ENCODE results near the gene SLC6A13. TPM values are rescaled to one million over a fixed set of nuclear protein-coding genes. Genes with fewer than 3 reads are reported as not detected.

Gene SLC6A13
- total RNA-seq, 1 donor from 2014 or later, result not detected

GRCh38 chr12:269191-269590 is 6.6 kb upstream of the SLC6A13 start:
- Histone ChIP-seq H3K27me3 (ENCODE audit: control insufficient read depth, insufficient read depth, low read length) (no peaks in the 10 kb centered on the region), H3K4me3 (ENCODE audit: low read depth, low read length) (no peak overlapping the region), H3K36me3 (ENCODE audit: control insufficient read depth, insufficient read depth, low read length) (no peaks in the 10 kb centered on the region)
- no peak for DNase-seq (ENCODE audit: low read depth)
- TF ChIP-seq, protein P1, sequence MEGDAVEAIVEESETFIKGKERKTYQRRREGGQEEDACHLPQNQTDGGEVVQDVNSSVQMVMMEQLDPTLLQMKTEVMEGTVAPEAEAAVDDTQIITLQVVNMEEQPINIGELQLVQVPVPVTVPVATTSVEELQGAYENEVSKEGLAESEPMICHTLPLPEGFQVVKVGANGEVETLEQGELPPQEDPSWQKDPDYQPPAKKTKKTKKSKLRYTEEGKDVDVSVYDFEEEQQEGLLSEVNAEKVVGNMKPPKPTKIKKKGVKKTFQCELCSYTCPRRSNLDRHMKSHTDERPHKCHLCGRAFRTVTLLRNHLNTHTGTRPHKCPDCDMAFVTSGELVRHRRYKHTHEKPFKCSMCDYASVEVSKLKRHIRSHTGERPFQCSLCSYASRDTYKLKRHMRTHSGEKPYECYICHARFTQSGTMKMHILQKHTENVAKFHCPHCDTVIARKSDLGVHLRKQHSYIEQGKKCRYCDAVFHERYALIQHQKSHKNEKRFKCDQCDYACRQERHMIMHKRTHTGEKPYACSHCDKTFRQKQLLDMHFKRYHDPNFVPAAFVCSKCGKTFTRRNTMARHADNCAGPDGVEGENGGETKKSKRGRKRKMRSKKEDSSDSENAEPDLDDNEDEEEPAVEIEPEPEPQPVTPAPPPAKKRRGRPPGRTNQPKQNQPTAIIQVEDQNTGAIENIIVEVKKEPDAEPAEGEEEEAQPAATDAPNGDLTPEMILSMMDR (IDR thresholded peaks at IDR 0.05; ENCODE audit: insufficient read depth, low read length, poor library complexity, severe bottlenecking), result no peak

DNA sequence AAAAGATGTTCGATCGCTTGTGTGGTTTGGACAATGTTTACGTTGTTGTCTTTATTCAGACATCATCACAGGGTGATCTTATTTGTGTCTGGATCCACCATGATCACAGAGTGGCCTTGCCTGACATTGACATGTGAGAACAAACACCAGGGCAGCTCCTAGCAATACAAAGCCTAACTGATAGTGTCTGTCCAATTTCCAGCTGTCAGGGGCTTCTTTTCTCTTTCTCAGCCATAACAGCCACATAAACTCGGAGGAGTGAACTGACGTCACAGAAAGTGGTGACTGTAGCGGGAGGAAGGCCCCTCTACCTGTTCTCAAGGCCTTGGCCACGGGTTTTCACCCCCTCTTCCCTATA is 5.8 kb upstream of the SLC6A13 start:
- H3K27me3 ChIP-seq (ENCODE audit: control insufficient read depth, insufficient read depth, low read length), result no peaks in the 10 kb centered on the region
- H3K36me3 ChIP-seq (ENCODE audit: control insufficient read depth, insufficient read depth, low read length), result no peaks in the 10 kb centered on the region
- DNase-seq (ENCODE audit: low read depth), result no peak
- no peak overlapping the region for H3K4me3 ChIP-seq (ENCODE audit: low read depth, low read length)
- TF ChIP-seq, protein P1 (IDR thresholded peaks at IDR 0.05; ENCODE audit: insufficient read depth, low read length, poor library complexity, severe bottlenecking), result no peak

DNA sequence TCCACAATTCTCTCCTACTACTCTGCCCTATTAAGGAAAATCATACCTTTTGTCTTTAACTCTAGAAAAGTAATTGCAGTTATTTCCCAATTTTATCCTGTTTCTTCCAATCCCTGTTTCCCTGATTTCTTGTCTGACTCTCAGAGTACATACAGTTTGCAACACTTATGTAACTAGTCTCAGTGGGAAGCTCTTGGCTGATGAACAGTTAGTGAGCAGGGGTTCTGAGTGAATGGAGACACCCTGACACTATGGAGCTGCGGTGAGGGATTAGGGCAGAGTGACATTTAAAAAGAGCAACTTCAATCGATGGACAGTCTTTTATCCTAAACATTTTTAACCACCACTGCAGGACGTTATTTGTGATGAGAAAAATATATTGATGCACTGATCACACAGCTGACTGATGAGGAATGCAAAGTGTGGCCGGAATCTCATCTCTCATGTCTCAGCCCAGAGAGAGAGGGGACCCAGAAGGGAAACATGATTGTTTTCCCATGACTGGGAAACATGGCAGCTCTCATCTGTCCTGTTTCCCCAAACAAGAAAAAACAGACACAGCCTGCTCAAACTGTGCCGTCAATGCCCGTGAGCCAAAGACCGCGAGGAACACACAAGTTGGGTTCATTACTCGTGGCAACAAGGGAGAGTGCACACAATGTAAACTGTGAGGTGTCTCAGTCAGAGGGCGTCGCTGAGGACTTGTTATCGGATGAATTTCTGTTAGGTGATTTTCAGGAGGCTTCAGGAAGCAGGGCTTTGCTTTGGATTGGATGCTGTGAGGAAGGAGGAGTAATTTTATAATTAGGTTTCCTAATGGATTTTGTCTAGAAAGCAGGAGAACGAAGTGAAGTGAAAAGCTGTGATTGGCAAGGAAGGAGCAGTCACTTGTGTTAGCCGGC is 5.2 kb upstream of the SLC6A13 start:
- DNase-seq (ENCODE audit: low read depth), result no peak
- TF ChIP-seq, protein P1 (IDR thresholded peaks at IDR 0.05; ENCODE audit: insufficient read depth, low read length, poor library complexity, severe bottlenecking), result no peak
- no peaks in the 10 kb centered on the region for H3K27me3 ChIP-seq (ENCODE audit: control insufficient read depth, insufficient read depth, low read length)

DNA sequence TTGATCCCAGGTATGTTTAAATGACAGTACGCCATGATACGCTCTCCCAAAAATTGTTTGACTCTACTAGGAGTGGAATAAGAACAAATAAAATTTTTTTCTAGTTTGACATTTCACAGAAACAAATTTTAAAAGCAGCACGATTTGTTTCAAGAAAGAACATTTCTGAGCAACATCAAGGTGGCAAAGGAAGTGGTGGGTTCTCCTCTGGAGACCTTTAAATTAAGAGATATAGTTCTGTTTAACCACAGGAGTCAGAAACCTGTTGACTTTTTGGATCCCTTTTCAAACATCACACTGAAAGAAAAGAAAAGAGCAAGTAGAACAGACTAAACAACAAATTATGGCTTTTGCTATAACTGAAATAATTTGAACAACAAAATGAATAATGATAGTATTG is 2.5 kb upstream of the SLC6A13 start:
- Histone ChIP-seq H3K4me3 (ENCODE audit: low read depth, low read length) (no peak overlapping the region), H3K36me3 (ENCODE audit: control insufficient read depth, insufficient read depth, low read length) (no peaks in the 10 kb centered on the region), H3K27me3 (ENCODE audit: control insufficient read depth, insufficient read depth, low read length) (no peaks in the 10 kb centered on the region)
- TF ChIP-seq, protein P1 (IDR thresholded peaks at IDR 0.05; ENCODE audit: insufficient read depth, low read length, poor library complexity, severe bottlenecking), result no peak
- no peak for DNase-seq (ENCODE audit: low read depth)

More for the DNA sequence above, 5.2 kb upstream of the SLC6A13 start:
- H3K36me3 ChIP-seq (ENCODE audit: control insufficient read depth, insufficient read depth, low read length), result no peaks in the 10 kb centered on the region
- H3K4me3 ChIP-seq (ENCODE audit: low read depth, low read length), result no peak overlapping the region

DNA sequence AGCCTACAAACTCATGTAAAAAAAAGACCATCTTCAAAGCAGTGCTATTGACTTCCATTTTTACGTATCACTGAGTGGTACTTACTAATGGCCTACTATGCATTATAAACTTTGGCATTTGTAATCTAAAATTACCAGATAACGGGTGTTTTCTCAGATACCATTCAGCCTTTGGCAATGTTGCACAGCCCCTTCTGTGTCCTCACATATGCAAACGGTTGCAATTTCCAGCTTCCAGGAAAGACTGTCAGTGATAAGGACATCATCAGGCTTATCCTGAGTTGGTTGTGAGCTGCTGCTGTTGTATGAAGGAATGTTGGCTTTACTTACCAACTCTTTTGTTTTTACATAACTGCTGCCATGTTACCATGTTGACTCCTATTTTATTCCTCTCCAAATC is 1.6 kb upstream of the SLC6A13 start:
- TF ChIP-seq, protein P1 (IDR thresholded peaks at IDR 0.05; ENCODE audit: insufficient read depth, low read length, poor library complexity, severe bottlenecking), result no peak
- no peak for DNase-seq (ENCODE audit: low read depth)
- Histone ChIP-seq H3K4me3 (ENCODE audit: low read depth, low read length) (no peak overlapping the region), H3K36me3 (ENCODE audit: control insufficient read depth, insufficient read depth, low read length) (no peaks in the 10 kb centered on the region), H3K27me3 (ENCODE audit: control insufficient read depth, insufficient read depth, low read length) (no peaks in the 10 kb centered on the region)

DNA sequence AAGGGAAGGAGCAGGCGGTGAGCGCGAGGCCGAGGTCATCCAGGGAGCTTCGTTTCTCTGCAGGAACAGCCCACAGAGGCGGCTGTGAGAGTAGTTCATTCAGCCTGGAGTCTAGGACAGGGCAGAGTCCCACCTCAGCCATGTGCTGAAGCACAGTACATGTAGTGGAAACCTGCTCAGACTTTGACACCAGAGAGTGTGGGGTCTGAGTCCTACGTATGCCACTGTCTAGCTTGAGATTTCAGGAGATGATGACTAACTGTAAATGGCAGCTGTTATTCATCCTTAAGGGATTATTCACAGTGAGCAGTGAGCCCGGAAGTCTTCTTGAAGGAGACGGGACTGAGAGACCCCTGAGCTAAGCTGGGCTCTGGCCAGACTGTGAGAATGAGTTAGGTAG is 938 bp upstream of the SLC6A13 start:
- TF ChIP-seq, protein P1 (IDR thresholded peaks at IDR 0.05; ENCODE audit: insufficient read depth, low read length, poor library complexity, severe bottlenecking), result no peak
- Histone ChIP-seq H3K27me3 (ENCODE audit: control insufficient read depth, insufficient read depth, low read length) (no peaks in the 10 kb centered on the region), H3K36me3 (ENCODE audit: control insufficient read depth, insufficient read depth, low read length) (no peaks in the 10 kb centered on the region), H3K4me3 (ENCODE audit: low read depth, low read length) (no peak overlapping the region)
- peak; percentile 48 for DNase-seq (ENCODE audit: low read depth)
